Smooth muscle cell (in vitro differentiated cells): ENCODE measurements around the gene SYTL1. TPM values are rescaled to one million over a fixed set of nuclear protein-coding genes. Genes with fewer than 3 reads are reported as not detected.
A peak's percentile ranks its signal among the peaks of the same experiment; 100 is the strongest.

ENCODE experiments used
- DNase-seq: peaks from one replicate; lab custom pipeline; 2025; ENCODE audit not compliant: unreplicated experiment; lab: John Stamatoyannopoulos, UW
- H2AFZ ChIP-seq: fragments of 200-600 bp; sonication (generic); 2 replicates; pipeline ENCODE4 v1.6.0; 2016; ENCODE audit warnings: antibody characterized with exemption, low read depth, mild to moderate bottlenecking
- H3F3A ChIP-seq: fragments of 200-600 bp; sonication (generic); 2 replicates; pipeline ENCODE4 v1.6.0; 2017; ENCODE audit warnings: antibody characterized with exemption, low read depth
- H3K27ac ChIP-seq: fragments of 200-600 bp; sonication (generic); 2 replicates; pipeline ENCODE4 v1.5.1; 2016; ENCODE audit warnings: low read depth, mild to moderate bottlenecking
- H3K27me3 ChIP-seq: fragments of 200-600 bp; sonication (generic); 2 replicates; pipeline ENCODE4 v1.6.1; 2016; ENCODE audit warnings: low read depth, mild to moderate bottlenecking
- H3K36me3 ChIP-seq: fragments of 200-600 bp; sonication (generic); 2 replicates; pipeline ENCODE4 v1.5.1; 2016; ENCODE audit warnings: low read depth
- H3K4me1 ChIP-seq: fragments of 200-600 bp; sonication (generic); 2 replicates; pipeline ENCODE4 v1.5.1; 2016; ENCODE audit warnings: low read depth
- H3K4me2 ChIP-seq: fragments of 200-600 bp; sonication (generic); 2 replicates; pipeline ENCODE4 v1.6.0; 2016; ENCODE audit warnings: mild to moderate bottlenecking
- H3K4me3 ChIP-seq: fragments of 200-600 bp; sonication (generic); 2 replicates; pipeline ENCODE4 v1.5.1; 2016; ENCODE audit warnings: mild to moderate bottlenecking
- H3K79me2 ChIP-seq: fragments of 200-600 bp; sonication (generic); 2 replicates; pipeline ENCODE4 v1.6.0; 2016; ENCODE audit warnings: low read depth, mild to moderate bottlenecking
- H3K9ac ChIP-seq: fragments of 200-600 bp; sonication (generic); 2 replicates; pipeline ENCODE4 v1.6.0; 2016; ENCODE audit warnings: low read depth
- H3K9me3 ChIP-seq: fragments of 200-600 bp; sonication (generic); replicated peaks from 2 replicates; pipeline ENCODE4 v1.5.1; 2016; ENCODE audit warnings: low read depth
- H4K20me1 ChIP-seq: fragments of 200-600 bp; sonication (generic); 2 replicates; pipeline ENCODE4 v1.6.0; 2016; ENCODE audit warnings: low read depth
- WGBS: methylation state at CpG from one replicate; pipeline ENCODE4 v1.1.7; 2016; ENCODE audit warnings: low lambda C conversion rate; 5-methylcytosine and 5-hydroxymethylcytosine counted together
- polyA plus RNA-seq: library from polyadenylated mRNA; unstranded; fragments of >200 nt; fragmentation: Nextera tagmentation; extraction: Ambion mirVana; gene quantifications from 2 replicates; pipeline ENCODE4 v1.2.1, GENCODE V29; 2016
- total RNA-seq: library from RNA; depleted of rRNA; stranded (reverse); fragments of >200 nt; gene quantifications from 2 replicates; pipeline ENCODE4 v1.2.3, GENCODE V29; 2014
- TF ChIP-seq, protein P1 (sequence below): fragments of 200-600 bp; sonication (generic); IDR thresholded peaks from 2 replicates; pipeline ENCODE4 v1.5.1; 2017; ENCODE audit warnings: borderline replicate concordance, mild to moderate bottlenecking, antibody characterized with exemption; ENCODE audit not compliant: insufficient read depth, poor library complexity, severe bottlenecking

SYTL1 gene
- total and polyA plus RNA-seq, 2 experiments from 2014 or later: 14.2 to 16.5 TPM

DNA sequence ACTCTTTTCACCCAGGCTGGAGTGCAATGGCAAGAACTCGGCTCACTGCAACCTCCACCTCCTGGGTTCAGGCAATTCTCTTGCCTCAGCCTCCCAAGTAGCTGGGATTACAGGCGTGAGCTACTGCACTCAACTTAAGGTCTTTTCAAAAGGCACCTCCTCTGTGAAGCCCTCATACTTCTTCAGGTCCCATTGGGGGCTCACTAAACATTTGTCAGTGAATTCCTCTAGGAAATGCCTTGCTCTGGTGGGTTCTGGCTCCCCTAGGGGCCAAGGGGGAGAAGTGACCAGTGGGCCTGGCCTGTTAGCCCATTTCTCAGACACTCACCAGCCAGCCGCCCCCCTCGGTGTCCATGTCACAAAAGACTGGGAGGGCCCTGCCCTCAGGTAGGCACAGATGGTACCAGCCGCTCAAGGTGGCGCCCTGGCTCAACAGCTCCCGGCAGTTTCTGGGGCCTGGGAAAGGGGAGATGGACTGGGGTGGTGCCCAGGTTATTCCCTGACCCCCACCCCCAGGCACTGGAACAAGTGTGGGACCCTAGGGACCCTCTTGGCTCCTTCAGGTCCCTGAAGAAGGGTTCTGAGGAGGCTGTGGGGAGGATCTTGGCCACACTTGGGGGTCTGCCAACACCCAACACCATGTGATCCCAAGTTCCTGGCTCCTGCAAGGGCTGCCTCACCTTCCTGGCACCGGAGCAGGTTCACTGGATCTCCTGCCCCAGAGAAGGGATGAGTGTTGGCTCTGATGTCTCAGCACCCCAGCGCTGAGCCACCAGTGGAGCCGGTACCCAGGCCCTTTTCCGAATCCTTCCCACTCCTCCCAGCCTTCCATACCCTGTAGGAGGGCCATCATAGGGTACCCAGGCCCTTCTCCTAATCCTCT is 31.2 kb downstream of the SYTL1 start:
- Histone ChIP-seq H3K4me1 (no peaks in the 10 kb centered on the region), H4K20me1 (no peaks in the 10 kb centered on the region), H3K4me2 (no peak overlapping the region), H2AFZ (no peak overlapping the region), H3K4me3 (no peak overlapping the region), H3K79me2 (no peaks in the 10 kb centered on the region), H3F3A (no peaks in the 10 kb centered on the region), H3K9ac (no peak overlapping the region), H3K27ac (no peak overlapping the region), H3K9me3 (no peaks in the 10 kb centered on the region), H3K27me3 (no peaks in the 10 kb centered on the region), H3K36me3 (no peaks in the 10 kb centered on the region)
- whole genome bisulfite sequencing: 89% methylated on average over 11 of the region's 11 CpGs
- TF ChIP-seq, protein P1, sequence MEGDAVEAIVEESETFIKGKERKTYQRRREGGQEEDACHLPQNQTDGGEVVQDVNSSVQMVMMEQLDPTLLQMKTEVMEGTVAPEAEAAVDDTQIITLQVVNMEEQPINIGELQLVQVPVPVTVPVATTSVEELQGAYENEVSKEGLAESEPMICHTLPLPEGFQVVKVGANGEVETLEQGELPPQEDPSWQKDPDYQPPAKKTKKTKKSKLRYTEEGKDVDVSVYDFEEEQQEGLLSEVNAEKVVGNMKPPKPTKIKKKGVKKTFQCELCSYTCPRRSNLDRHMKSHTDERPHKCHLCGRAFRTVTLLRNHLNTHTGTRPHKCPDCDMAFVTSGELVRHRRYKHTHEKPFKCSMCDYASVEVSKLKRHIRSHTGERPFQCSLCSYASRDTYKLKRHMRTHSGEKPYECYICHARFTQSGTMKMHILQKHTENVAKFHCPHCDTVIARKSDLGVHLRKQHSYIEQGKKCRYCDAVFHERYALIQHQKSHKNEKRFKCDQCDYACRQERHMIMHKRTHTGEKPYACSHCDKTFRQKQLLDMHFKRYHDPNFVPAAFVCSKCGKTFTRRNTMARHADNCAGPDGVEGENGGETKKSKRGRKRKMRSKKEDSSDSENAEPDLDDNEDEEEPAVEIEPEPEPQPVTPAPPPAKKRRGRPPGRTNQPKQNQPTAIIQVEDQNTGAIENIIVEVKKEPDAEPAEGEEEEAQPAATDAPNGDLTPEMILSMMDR: peak; percentile 25
- no peak for DNase-seq

DNA sequence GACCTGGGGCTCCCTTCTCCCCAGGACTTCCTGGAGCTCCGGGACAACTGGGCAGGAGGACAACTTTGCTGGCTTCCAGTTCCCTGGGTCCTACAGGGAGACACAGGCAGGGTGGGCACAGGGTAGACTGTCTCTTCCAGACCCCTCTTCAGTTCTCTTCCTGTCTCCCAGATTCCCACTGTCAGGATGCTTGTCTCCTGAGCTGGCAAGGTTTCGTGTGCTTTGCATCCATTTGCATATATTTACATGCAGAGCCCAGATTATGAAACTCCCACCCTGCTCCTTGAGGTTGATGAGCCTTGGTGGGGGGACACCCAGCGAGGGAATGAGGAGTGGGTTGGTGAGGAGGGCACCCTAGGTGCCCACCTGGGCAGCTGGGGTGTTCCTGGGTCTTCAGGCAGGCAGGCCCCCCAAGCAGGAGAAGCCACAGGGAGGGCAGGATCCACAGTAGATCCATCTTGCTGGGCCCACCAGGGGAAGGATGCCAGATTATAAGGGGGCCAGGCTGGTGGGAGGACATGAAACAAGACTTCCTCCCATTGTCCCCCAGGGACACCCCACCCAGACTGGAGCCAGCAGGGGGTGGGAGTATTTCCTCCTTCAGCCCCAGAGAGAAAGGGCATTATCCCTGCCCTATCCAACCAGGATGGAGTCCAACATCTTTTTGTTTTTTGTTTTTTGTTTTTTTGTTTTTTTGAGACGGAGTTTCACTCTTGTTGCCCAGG is 32.7 kb downstream of the SYTL1 start, which contains the start of gene FCN3:
Gene FCN3 (minus strand): TSS at position 463 of the 725 bp plus-strand sequence. CDS start 6 bp downstream, at position 457.
- H3K4me1 ChIP-seq: no peaks in the 10 kb centered on the region
- H3F3A ChIP-seq: no peaks in the 10 kb centered on the region
- H3K9me3 ChIP-seq: no peaks in the 10 kb centered on the region
- H3K36me3 ChIP-seq: no peaks in the 10 kb centered on the region
- no peak within 1 kb of the TSS for H3K27ac ChIP-seq
- DNase-seq: no peak
- no peaks in the 10 kb centered on the region for H3K27me3 ChIP-seq
- H3K9ac ChIP-seq: no peak within 1 kb of the TSS
- 69% methylated on average over 4 of the region's 4 CpGs for WGBS
- H3K79me2 ChIP-seq: no peaks in the 10 kb centered on the region
- no peaks in the 10 kb centered on the region for H4K20me1 ChIP-seq
- TF ChIP-seq, protein P1: no peak
- H2AFZ ChIP-seq: no peak within 1 kb of the TSS
- H3K4me3 ChIP-seq: no peak within 1 kb of the TSS
- no peak within 1 kb of the TSS for H3K4me2 ChIP-seq

DNA sequence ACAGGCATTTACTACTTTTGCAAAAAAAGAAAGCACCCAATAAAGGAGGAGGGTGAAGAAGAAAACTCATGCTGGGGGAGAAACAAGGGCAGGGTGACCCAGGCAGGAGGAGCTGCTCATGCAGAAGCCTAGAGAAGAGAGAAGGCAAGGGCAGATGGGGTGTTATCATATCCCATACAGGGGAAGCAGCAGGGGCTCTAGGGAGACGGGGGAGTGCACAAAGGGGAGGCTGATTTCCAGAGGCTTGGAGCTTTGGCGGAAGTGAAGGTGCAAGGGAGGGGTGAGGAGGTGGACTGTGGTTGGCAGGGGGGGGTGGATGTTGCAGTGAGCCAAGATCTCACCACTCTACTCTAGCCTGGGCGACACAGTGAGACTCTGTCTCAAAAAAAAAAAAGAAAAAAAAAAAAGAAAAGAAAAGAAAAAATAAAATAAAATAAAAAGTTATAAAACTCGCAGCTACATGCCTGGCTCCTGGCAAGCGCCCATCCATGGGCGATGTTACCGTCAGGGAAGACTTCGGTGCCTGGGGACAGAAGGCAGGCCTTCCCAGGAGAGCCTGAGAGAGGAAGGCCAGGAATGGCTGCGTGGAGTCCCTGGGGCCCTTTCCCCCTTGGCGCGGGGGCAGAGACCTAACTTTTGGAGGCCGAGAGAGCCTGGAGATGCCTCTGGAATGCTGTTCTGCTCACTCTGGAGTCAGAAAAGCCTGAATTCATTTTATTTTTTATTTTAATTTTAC is 36.1 kb downstream of the SYTL1 start:
- TF ChIP-seq, protein P1: no peak
- H3K4me3 ChIP-seq: no peak overlapping the region
- DNase-seq: no peak
- no peak overlapping the region for H2AFZ ChIP-seq
- no peak overlapping the region for H3K4me2 ChIP-seq
- H3K4me1 ChIP-seq: no peaks in the 10 kb centered on the region
- no peaks in the 10 kb centered on the region for H4K20me1 ChIP-seq
- H3K9me3 ChIP-seq: no peaks in the 10 kb centered on the region
- no peak overlapping the region for H3K9ac ChIP-seq
- 86% methylated on average over 12 of the region's 12 CpGs for WGBS
- H3K27ac ChIP-seq: no peak overlapping the region
- no peaks in the 10 kb centered on the region for H3K79me2 ChIP-seq
- H3K36me3 ChIP-seq: no peaks in the 10 kb centered on the region
- H3F3A ChIP-seq: no peaks in the 10 kb centered on the region
- H3K27me3 ChIP-seq: no peaks in the 10 kb centered on the region
